H9 (cell line): ENCODE measurements around the gene FHIT. TPM values are rescaled to one million over a fixed set of nuclear protein-coding genes. Genes with fewer than 3 reads are reported as not detected.

ENCODE experiments used
- DNase-seq: peaks from one replicate; pipeline ENCODE4 v3.0.0-alpha.2; 2017
- H2AFZ ChIP-seq: one replicate; pipeline ENCODE4 v1.6.1; 2013; ENCODE audit warnings: mild to moderate bottlenecking, low read length, control low read depth, moderate library complexity
- H2AK5ac ChIP-seq: 2 replicates; pipeline ENCODE4 v1.6.1; 2013; ENCODE audit warnings: low read length, control low read depth, mixed read lengths; ENCODE audit not compliant: insufficient read length
- H2BK120ac ChIP-seq: one replicate; pipeline ENCODE4 v1.6.1; 2013; ENCODE audit warnings: low read depth, mild to moderate bottlenecking, low read length, control low read depth, inconsistent platforms; ENCODE audit not compliant: poor library complexity, severe bottlenecking
- H2BK12ac ChIP-seq: 2 replicates; pipeline ENCODE4 v1.6.1; 2013; ENCODE audit warnings: low read length, control low read depth, mixed read lengths, low read depth; ENCODE audit not compliant: insufficient read length
- H2BK15ac ChIP-seq: 2 replicates; pipeline ENCODE4 v1.6.1; 2013; ENCODE audit warnings: low read depth, low read length, control low read depth
- H2BK20ac ChIP-seq: one replicate; pipeline ENCODE4 v1.6.1; 2013; ENCODE audit warnings: low read depth, mild to moderate bottlenecking, low read length, control low read depth, inconsistent platforms; ENCODE audit not compliant: poor library complexity, severe bottlenecking
- H2BK5ac ChIP-seq: 2 replicates; pipeline ENCODE4 v1.6.1; 2013; ENCODE audit warnings: low read length, control low read depth, mixed read lengths; ENCODE audit not compliant: insufficient read length
- H3K14ac ChIP-seq: 2 replicates; pipeline ENCODE4 v1.6.1; 2013; ENCODE audit warnings: low read length, control low read depth; ENCODE audit not compliant: insufficient read depth
- H3K18ac ChIP-seq: 2 replicates; pipeline ENCODE4 v1.6.1; 2013; ENCODE audit warnings: low read depth, mild to moderate bottlenecking, mixed read lengths, low read length, control low read depth; ENCODE audit not compliant: insufficient read length
- H3K23ac ChIP-seq: 2 replicates; pipeline ENCODE4 v1.6.1; 2013; ENCODE audit warnings: low read length, control low read depth, mixed read lengths, low read depth; ENCODE audit not compliant: insufficient read length
- H3K23me2 ChIP-seq: 2 replicates; pipeline ENCODE4 v1.6.1; 2013; ENCODE audit warnings: low read depth, mild to moderate bottlenecking, mixed read lengths, low read length, control low read depth; ENCODE audit not compliant: insufficient read length, poor library complexity, severe bottlenecking
- H3K27ac ChIP-seq: 2 replicates; pipeline ENCODE4 v1.5.1; 2013; ENCODE audit warnings: low read length, control low read depth, mixed read lengths, low read depth; ENCODE audit not compliant: insufficient read length
- H3K27me3 ChIP-seq: 2 replicates; pipeline ENCODE4 v1.6.1; 2013; ENCODE audit warnings: low read length, control low read depth, inconsistent platforms; ENCODE audit not compliant: insufficient read depth
- H3K4ac ChIP-seq: 2 replicates; pipeline ENCODE4 v1.6.1; 2013; ENCODE audit warnings: low read depth, mild to moderate bottlenecking, control low read depth, inconsistent platforms, low read length, moderate library complexity
- H3K4me1 ChIP-seq: 2 replicates; pipeline ENCODE4 v1.6.1; 2013; ENCODE audit warnings: low read length, control low read depth, inconsistent platforms; ENCODE audit not compliant: insufficient read depth
- H3K4me2 ChIP-seq: 2 replicates; pipeline ENCODE4 v1.6.1; 2013; ENCODE audit warnings: low read length, control low read depth, mixed read lengths; ENCODE audit not compliant: insufficient read length, insufficient read depth
- H3K56ac ChIP-seq: 2 replicates; pipeline ENCODE4 v1.6.1; 2013; ENCODE audit warnings: low read depth, mild to moderate bottlenecking, mixed read lengths, low read length, control low read depth; ENCODE audit not compliant: insufficient read length
- H3K79me1 ChIP-seq: 2 replicates; pipeline ENCODE4 v1.6.1; 2013; ENCODE audit warnings: low read depth, mild to moderate bottlenecking, moderate library complexity, low read length, control low read depth, inconsistent platforms; ENCODE audit not compliant: insufficient read depth, poor library complexity, severe bottlenecking
- H3K79me2 ChIP-seq: 2 replicates; pipeline ENCODE4 v1.6.1; 2013; ENCODE audit warnings: low read length, control low read depth, inconsistent platforms; ENCODE audit not compliant: insufficient read depth
- H3K9ac ChIP-seq: 2 replicates; pipeline ENCODE4 v1.6.1; 2013; ENCODE audit warnings: low read length, control low read depth, mixed read lengths; ENCODE audit not compliant: insufficient read length; ENCODE audit errors: extremely low read depth
- H3K9me3 ChIP-seq: one replicate; pipeline ENCODE4 v1.6.1; 2013; ENCODE audit warnings: low read depth, low read length, inconsistent platforms; ENCODE audit not compliant: control insufficient read depth
- H3T11ph ChIP-seq: one replicate; pipeline ENCODE4 v1.6.1; 2013; ENCODE audit warnings: mild to moderate bottlenecking, low read length, control low read depth, inconsistent platforms
- H4K20me1 ChIP-seq: one replicate; pipeline ENCODE4 v1.6.1; 2013; ENCODE audit not compliant: control insufficient read depth, insufficient read length, insufficient read depth
- H4K5ac ChIP-seq: 2 replicates; pipeline ENCODE4 v1.6.1; 2013; ENCODE audit warnings: low read depth, mild to moderate bottlenecking, mixed read lengths, low read length, control low read depth; ENCODE audit not compliant: insufficient read length
- H4K8ac ChIP-seq: replicated peaks from 2 replicates; pipeline ENCODE4 v1.6.1; 2013; ENCODE audit warnings: low read length, control low read depth, mixed read lengths, low read depth; ENCODE audit not compliant: insufficient read length
- H4K91ac ChIP-seq: 2 replicates; pipeline ENCODE4 v1.6.1; 2013; ENCODE audit warnings: low read depth, mild to moderate bottlenecking, moderate library complexity, mixed read lengths, low read length, control low read depth; ENCODE audit not compliant: insufficient read length
- H3K27ac Mint-ChIP-seq, 3 experiments: 2 replicates in 2 of 3; 3 replicates in 1 of 3; pipeline ENCODE4 v1.8.0; 2020 to 2021; ENCODE audit warnings: mixed read lengths in 3 of 3, mild to moderate bottlenecking in 1 of 3, moderate library complexity in 1 of 3
- H3K27me3 Mint-ChIP-seq: 2 replicates; pipeline ENCODE4 v1.8.0; 2021; ENCODE audit warnings: low read depth, mild to moderate bottlenecking, moderate library complexity, mixed read lengths
- H3K36me3 Mint-ChIP-seq, 3 experiments: 2 replicates in 2 of 3; 3 replicates in 1 of 3; pipeline ENCODE4 v1.8.0; 2020 to 2021; ENCODE audit warnings: low read depth in 3 of 3, mixed read lengths in 3 of 3; ENCODE audit not compliant: insufficient read depth in 1 of 3
- H3K4me1 Mint-ChIP-seq, 2 experiments: 2 replicates each; pipeline ENCODE4 v1.8.0; 2020; ENCODE audit warnings: mixed read lengths in 2 of 2
- H3K4me3 Mint-ChIP-seq, 2 experiments: 2 replicates in 1 of 2; 3 replicates in 1 of 2; pipeline ENCODE4 v1.8.0; 2020 to 2021; ENCODE audit warnings: mild to moderate bottlenecking in 2 of 2, mixed read lengths in 2 of 2, moderate library complexity in 1 of 2
- H3K9me3 Mint-ChIP-seq, 2 experiments: 2 replicates in 1 of 2; 3 replicates in 1 of 2; pipeline ENCODE4 v1.8.0; 2020; ENCODE audit warnings: mild to moderate bottlenecking in 2 of 2, mixed read lengths in 2 of 2, moderate library complexity in 1 of 2
- WGBS: extraction: QIAGEN DNeasy Blood & Tissue Kit; methylation state at CpG from one replicate; pipeline ENCODE4 v1.1.7; 2013; ENCODE audit warnings: missing lambda C conversion rate, low lambda C conversion rate, mixed read lengths; ENCODE audit not compliant: insufficient read length; ENCODE audit errors: extremely low coverage; 5-methylcytosine and 5-hydroxymethylcytosine counted together
- total RNA-seq: library from RNA; stranded (reverse); gene quantifications from 2 replicates; pipeline ENCODE4 v1.2.1, GENCODE V29; 2021
- TF ChIP-seq, protein P1 (sequence below): fragments of 200-600 bp; sonication (generic); conservative IDR thresholded peaks from 3 replicates; pipeline ENCODE4 v1.8.0; 2021; ENCODE audit warnings: antibody characterized with exemption, mild to moderate bottlenecking

FHIT gene
- total RNA-seq, 1 experiment from 2014 or later = 3.0 TPM

DNA sequence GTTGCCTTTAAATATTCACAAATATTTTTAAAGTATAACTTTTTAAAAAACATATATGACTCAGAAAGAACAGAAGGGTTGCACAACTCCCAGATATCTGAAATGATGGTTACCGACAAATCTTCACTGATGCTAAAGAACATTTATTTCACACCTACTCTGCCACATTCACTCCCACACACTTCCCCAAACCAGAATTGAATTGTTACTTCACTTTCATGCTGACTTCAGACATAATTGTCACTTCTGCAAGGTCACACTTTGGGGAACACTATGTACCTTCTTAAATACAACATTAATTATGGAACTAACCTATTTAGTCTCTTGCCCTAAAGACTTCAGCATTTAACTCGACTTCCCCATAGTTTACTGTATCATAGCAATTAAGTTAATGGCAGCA lies 795.1 kb downstream of the FHIT start:
- no peaks in the 10 kb centered on the region for H3K9me3 Mint-ChIP-seq
- no peak overlapping the region for H3K4me3 Mint-ChIP-seq

More for the DNA sequence above, 795.1 kb downstream of the FHIT start:
- Histone ChIP-seq H2AFZ (no peak overlapping the region), H2BK15ac (no peak overlapping the region), H4K5ac (no peak overlapping the region), H2BK5ac (no peak overlapping the region), H4K8ac (no peak overlapping the region), H3K4ac (no peak overlapping the region), H3K56ac (no peak overlapping the region), H3K14ac (no peak overlapping the region), H3K27me3 (no peaks in the 10 kb centered on the region), H3K9me3 (no peaks in the 10 kb centered on the region), H3K4me1 (no peaks in the 10 kb centered on the region), H4K91ac (no peak overlapping the region), H3K79me2 (no peaks in the 10 kb centered on the region), H4K20me1 (no peaks in the 10 kb centered on the region), H3K79me1 (no peaks in the 10 kb centered on the region), H3K23ac (no peak overlapping the region), H3K23me2 (no peaks in the 10 kb centered on the region), H2AK5ac (no peak overlapping the region), H2BK20ac (no peak overlapping the region), H2BK120ac (no peak overlapping the region), H3K4me2 (no peak overlapping the region), H3K9ac (no peak overlapping the region), H3K27ac (no peak overlapping the region), H3T11ph (no peak overlapping the region), H2BK12ac (no peak overlapping the region), H3K18ac (no peak overlapping the region)
- H3K4me1 Mint-ChIP-seq = no peaks in the 10 kb centered on the region
- H3K36me3 Mint-ChIP-seq = no peaks in the 10 kb centered on the region
- H3K27ac Mint-ChIP-seq = no peak overlapping the region
- TF ChIP-seq, protein P1, sequence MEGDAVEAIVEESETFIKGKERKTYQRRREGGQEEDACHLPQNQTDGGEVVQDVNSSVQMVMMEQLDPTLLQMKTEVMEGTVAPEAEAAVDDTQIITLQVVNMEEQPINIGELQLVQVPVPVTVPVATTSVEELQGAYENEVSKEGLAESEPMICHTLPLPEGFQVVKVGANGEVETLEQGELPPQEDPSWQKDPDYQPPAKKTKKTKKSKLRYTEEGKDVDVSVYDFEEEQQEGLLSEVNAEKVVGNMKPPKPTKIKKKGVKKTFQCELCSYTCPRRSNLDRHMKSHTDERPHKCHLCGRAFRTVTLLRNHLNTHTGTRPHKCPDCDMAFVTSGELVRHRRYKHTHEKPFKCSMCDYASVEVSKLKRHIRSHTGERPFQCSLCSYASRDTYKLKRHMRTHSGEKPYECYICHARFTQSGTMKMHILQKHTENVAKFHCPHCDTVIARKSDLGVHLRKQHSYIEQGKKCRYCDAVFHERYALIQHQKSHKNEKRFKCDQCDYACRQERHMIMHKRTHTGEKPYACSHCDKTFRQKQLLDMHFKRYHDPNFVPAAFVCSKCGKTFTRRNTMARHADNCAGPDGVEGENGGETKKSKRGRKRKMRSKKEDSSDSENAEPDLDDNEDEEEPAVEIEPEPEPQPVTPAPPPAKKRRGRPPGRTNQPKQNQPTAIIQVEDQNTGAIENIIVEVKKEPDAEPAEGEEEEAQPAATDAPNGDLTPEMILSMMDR = no peak
- no peak for DNase-seq
- no peaks in the 10 kb centered on the region for H3K27me3 Mint-ChIP-seq
- WGBS = no CpG with 5 or more reads among the region's 2 CpGs
